ENCODE results near the gene TNFRSF6B. TPM values are rescaled to one million over a fixed set of nuclear protein-coding genes. Genes with fewer than 3 reads are reported as not detected.

Gene TNFRSF6B
- total and polyA plus RNA-seq, 4 donors: 2.1 to 73.9 (median 8.7) TPM

GRCh38 chr20:63731410-63731809 is 35.0 kb downstream of the TNFRSF6B start:
- intact Hi-C loops (cut with DNase I): no loop called here
- Histone ChIP-seq H3K9me3 (ENCODE audit: control insufficient read depth, low read length) (no peaks in the 10 kb centered on the region), H3K27ac (ENCODE audit: low read depth in 1 of 2, low read length in 2 of 2) (no peak overlapping the region), H3K4me1 (ENCODE audit: control insufficient read depth in 1 of 2, insufficient read depth in 2 of 2, low read length in 2 of 2) (no peaks in the 10 kb centered on the region), H3K4me3 (ENCODE audit: low read length in 2 of 2) (no peak overlapping the region), H3K36me3 (ENCODE audit: control insufficient read depth in 1 of 2, insufficient read depth in 2 of 2, low read length in 1 of 2) (no peaks in the 10 kb centered on the region), H3K27me3 (ENCODE audit: control insufficient read depth in 1 of 2, insufficient read depth in 2 of 2, low read length in 1 of 2) (no peaks in the 10 kb centered on the region)
- 58 to 78% methylated on average over 4 to 5 of the region's 5 CpGs for WGBS, 2 donors
- ATAC-seq (ENCODE audit: low FRiP score): no peak
- DNase-seq: no peak

- H3K36me3 ChIP-seq (ENCODE audit: control insufficient read depth in 1 of 2, insufficient read depth in 2 of 2, low read length in 1 of 2): no peaks in the 10 kb centered on the region
- DNase-seq (no peak), ATAC-seq (ENCODE audit: low FRiP score) (no peak)
- H3K4me3 ChIP-seq (ENCODE audit: low read length in 2 of 2): no peak overlapping the region
- H3K27ac ChIP-seq (ENCODE audit: low read depth in 1 of 2, low read length in 2 of 2): no peak overlapping the region
- no peaks in the 10 kb centered on the region for H3K9me3 ChIP-seq (ENCODE audit: control insufficient read depth, low read length)
- no peaks in the 10 kb centered on the region for H3K4me1 ChIP-seq (ENCODE audit: control insufficient read depth in 1 of 2, insufficient read depth in 2 of 2, low read length in 2 of 2)
- intact Hi-C loops (cut with DNase I): no loop called here
- 86 to 88% methylated on average over 37 to 38 of the region's 38 CpGs for WGBS, 2 donors
- H3K27me3 ChIP-seq (ENCODE audit: control insufficient read depth in 1 of 2, insufficient read depth in 2 of 2, low read length in 1 of 2): no peaks in the 10 kb centered on the region
These were observed 36.0 kb downstream of the TNFRSF6B start for GRCh38 chr20:63732118-63733095.

GRCh38 chr20:63733117-63733516 is 36.7 kb downstream of the TNFRSF6B start:
- Histone ChIP-seq H3K4me3 (ENCODE audit: low read length in 2 of 2) (no peak overlapping the region), H3K36me3 (ENCODE audit: control insufficient read depth in 1 of 2, insufficient read depth in 2 of 2, low read length in 1 of 2) (no peaks in the 10 kb centered on the region), H3K9me3 (ENCODE audit: control insufficient read depth, low read length) (no peaks in the 10 kb centered on the region), H3K27ac (ENCODE audit: low read depth in 1 of 2, low read length in 2 of 2) (no peak overlapping the region), H3K4me1 (ENCODE audit: control insufficient read depth in 1 of 2, insufficient read depth in 2 of 2, low read length in 2 of 2) (no peaks in the 10 kb centered on the region), H3K27me3 (ENCODE audit: control insufficient read depth in 1 of 2, insufficient read depth in 2 of 2, low read length in 1 of 2) (no peaks in the 10 kb centered on the region)
- DNase-seq: no peak
- WGBS, 2 donors: 92% methylated on average over 13 of the region's 13 CpGs
- no peak for ATAC-seq (ENCODE audit: low FRiP score)
- intact Hi-C loops (cut with DNase I): no loop called here

GRCh38 chr20:63733579-63734081 is 37.2 kb downstream of the TNFRSF6B start:
- Histone ChIP-seq H3K4me3 (ENCODE audit: low read length in 2 of 2) (no peak overlapping the region), H3K9me3 (ENCODE audit: control insufficient read depth, low read length) (no peaks in the 10 kb centered on the region), H3K4me1 (ENCODE audit: control insufficient read depth in 1 of 2, insufficient read depth in 2 of 2, low read length in 2 of 2) (no peaks in the 10 kb centered on the region), H3K27me3 (ENCODE audit: control insufficient read depth in 1 of 2, insufficient read depth in 2 of 2, low read length in 1 of 2) (no peaks in the 10 kb centered on the region), H3K27ac (ENCODE audit: low read depth in 1 of 2, low read length in 2 of 2) (no peak overlapping the region), H3K36me3 (ENCODE audit: control insufficient read depth in 1 of 2, insufficient read depth in 2 of 2, low read length in 1 of 2) (no peaks in the 10 kb centered on the region)
- DNase-seq (no peak), ATAC-seq (ENCODE audit: low FRiP score) (no peak)
- 93% methylated on average over 18 of the region's 18 CpGs for WGBS, 2 donors
- intact Hi-C loops (cut with DNase I): no loop called here

- intact Hi-C loops (cut with DNase I): no loop called here
- H3K4me3 ChIP-seq (ENCODE audit: low read length in 2 of 2): no peak overlapping the region
- no peaks in the 10 kb centered on the region for H3K36me3 ChIP-seq (ENCODE audit: control insufficient read depth in 1 of 2, insufficient read depth in 2 of 2, low read length in 1 of 2)
- WGBS, 2 donors: 90 to 92% methylated on average over 25 of the region's 25 CpGs
- no peaks in the 10 kb centered on the region for H3K4me1 ChIP-seq (ENCODE audit: control insufficient read depth in 1 of 2, insufficient read depth in 2 of 2, low read length in 2 of 2)
- DNase-seq: no peak
- no peaks in the 10 kb centered on the region for H3K9me3 ChIP-seq (ENCODE audit: control insufficient read depth, low read length)
- no peaks in the 10 kb centered on the region for H3K27me3 ChIP-seq (ENCODE audit: control insufficient read depth in 1 of 2, insufficient read depth in 2 of 2, low read length in 1 of 2)
- ATAC-seq (ENCODE audit: low FRiP score): no peak
- H3K27ac ChIP-seq (ENCODE audit: low read depth in 1 of 2, low read length in 2 of 2): no peak overlapping the region
These were observed 37.9 kb downstream of the TNFRSF6B start for GRCh38 chr20:63734111-63734945.

- Histone ChIP-seq H3K9me3 (ENCODE audit: control insufficient read depth, low read length) (no peaks in the 10 kb centered on the region), H3K27ac (ENCODE audit: low read depth in 1 of 2, low read length in 2 of 2) (no peak overlapping the region), H3K27me3 (ENCODE audit: control insufficient read depth in 1 of 2, insufficient read depth in 2 of 2, low read length in 1 of 2) (no peaks in the 10 kb centered on the region), H3K4me1 (ENCODE audit: control insufficient read depth in 1 of 2, insufficient read depth in 2 of 2, low read length in 2 of 2) (no peaks in the 10 kb centered on the region), H3K36me3 (ENCODE audit: control insufficient read depth in 1 of 2, insufficient read depth in 2 of 2, low read length in 1 of 2) (no peaks in the 10 kb centered on the region), H3K4me3 (ENCODE audit: low read length in 2 of 2) (no peak overlapping the region)
- ATAC-seq (ENCODE audit: low FRiP score) (no peak), DNase-seq (peak; percentile 54 to 67)
- intact Hi-C loops (cut with DNase I): no loop called here
- 92% methylated on average over 44 to 48 of the region's 48 CpGs for WGBS, 2 donors
These were observed 38.8 kb downstream of the TNFRSF6B start for GRCh38 chr20:63734946-63735858.

- H3K27me3 ChIP-seq (ENCODE audit: control insufficient read depth in 1 of 2, insufficient read depth in 2 of 2, low read length in 1 of 2): no peaks in the 10 kb centered on the region
- no peak within 1 kb of the TSS for H3K27ac ChIP-seq (ENCODE audit: low read depth in 1 of 2, low read length in 2 of 2)
- peak; percentile 63 to 80 for DNase-seq
- no peaks in the 10 kb centered on the region for H3K36me3 ChIP-seq (ENCODE audit: control insufficient read depth in 1 of 2, insufficient read depth in 2 of 2, low read length in 1 of 2)
- H3K9me3 ChIP-seq (ENCODE audit: control insufficient read depth, low read length): no peaks in the 10 kb centered on the region
- no peak within 1 kb of the TSS for H3K4me3 ChIP-seq (ENCODE audit: low read length in 2 of 2)
- intact Hi-C loops (cut with DNase I): no loop called here
- 84 to 86% methylated on average over 31 of the region's 31 CpGs for WGBS, 2 donors
- no peaks in the 10 kb centered on the region for H3K4me1 ChIP-seq (ENCODE audit: control insufficient read depth in 1 of 2, insufficient read depth in 2 of 2, low read length in 2 of 2)
- ATAC-seq (ENCODE audit: low FRiP score): no peak
These were observed 39.6 kb downstream of the TNFRSF6B start, which contains the start of gene LIME1 for GRCh38 chr20:63735859-63736718. Gene LIME1 (plus strand): TSS chr20:63736664. CDS start chr20:63737550, 886 bp downstream.
